ENCODE data around the gene ETV1. TPM values are rescaled to one million over a fixed set of nuclear protein-coding genes. Genes with fewer than 3 reads are reported as not detected.
A peak's percentile ranks its signal among the peaks of the same experiment; 100 is the strongest.

Gene ETV1
- total RNA-seq, 8 experiments from 2014 or later: 0.92 to 18.5 (median 16.5) TPM

GRCh38 chr7:13850185-13850752 is 139.2 kb downstream of the ETV1 start:
- Histone ChIP-seq H3K4me3 (no peak overlapping the region), H3K4me1 (replicated peaks in 1 of 2) (peaks cover 6 to 9% of the 10 kb centered on the region in 2 donors), H3K27ac (no peak overlapping the region)
- WGBS, 10 experiments: 0 to 60% (median 8%) methylated on average over 1 to 2 of the region's 2 CpGs; no CpG with 5 or more reads in 3 of the 10 experiments
- in situ Hi-C loops (cut with MboI; ENCODE audit: low pct_unique_long_range_greater_than_20kb in 2 of 9, low sequenced_read_pairs in 9 of 9, unreplicated experiment in 9 of 9): no loop called here
- ATAC-seq (replicated peaks in 6 of 8): peak; percentile 44 to 100 (median 80)

- ATAC-seq (replicated peaks in 6 of 8): no peak
- in situ Hi-C loops (cut with MboI; ENCODE audit: low pct_unique_long_range_greater_than_20kb in 2 of 9, low sequenced_read_pairs in 9 of 9, unreplicated experiment in 9 of 9): no loop called here
- no peak overlapping the region for H3K27ac ChIP-seq
These were observed 140.1 kb downstream of the ETV1 start for GRCh38 chr7:13849163-13849892.

GRCh38 chr7:13848681-13849131 is 140.8 kb downstream of the ETV1 start:
- in situ Hi-C loops (cut with MboI; ENCODE audit: low pct_unique_long_range_greater_than_20kb in 2 of 9, low sequenced_read_pairs in 9 of 9, unreplicated experiment in 9 of 9): no loop called here
- H3K4me1 ChIP-seq (replicated peaks in 1 of 2): peaks cover 6 to 9% of the 10 kb centered on the region in 2 donors
- H3K4me3 ChIP-seq: no peak overlapping the region
- no peak overlapping the region for H3K27ac ChIP-seq
- WGBS, 10 experiments: 55 to 100% (median 98%) methylated on average over 1 to 5 of the region's 5 CpGs; no CpG with 5 or more reads in 1 of the 10 experiments
- ATAC-seq (replicated peaks in 6 of 8): no peak

More at GRCh38 chr7:13849163-13849892, 140.1 kb downstream of the ETV1 start:
- WGBS, 10 experiments: 60 to 100% (median 90%) methylated on average over 2 to 3 of the region's 3 CpGs; no CpG with 5 or more reads in 4 of the 10 experiments
- no peak overlapping the region for H3K4me3 ChIP-seq
- H3K4me1 ChIP-seq (replicated peaks in 1 of 2): peaks cover 6 to 9% of the 10 kb centered on the region in 2 donors

- Histone ChIP-seq H3K4me3 (no peak overlapping the region), H3K27ac (no peak overlapping the region), H3K4me1 (replicated peaks in 1 of 2) (peaks cover 0 to 6% of the 10 kb centered on the region in 2 donors)
- in situ Hi-C loops (cut with MboI; ENCODE audit: low pct_unique_long_range_greater_than_20kb in 2 of 9, low sequenced_read_pairs in 9 of 9, unreplicated experiment in 9 of 9): no loop called here
- 60 to 100% (median 95%) methylated on average over 1 to 4 of the region's 4 CpGs for WGBS, 10 experiments
- ATAC-seq (replicated peaks in 6 of 8): no peak
These were observed 143.1 kb downstream of the ETV1 start for GRCh38 chr7:13846386-13846785.

- peaks cover 0 to 6% of the 10 kb centered on the region in 2 donors for H3K4me1 ChIP-seq (replicated peaks in 1 of 2)
- H3K27ac ChIP-seq: no peak overlapping the region
- WGBS, 10 experiments: 0 to 87% (median 69%) methylated on average over 1 to 3 of the region's 3 CpGs
- in situ Hi-C loops (cut with MboI; ENCODE audit: low pct_unique_long_range_greater_than_20kb in 2 of 9, low sequenced_read_pairs in 9 of 9, unreplicated experiment in 9 of 9): no loop called here
- no peak for ATAC-seq (replicated peaks in 6 of 8)
- no peak overlapping the region for H3K4me3 ChIP-seq
These were observed 143.9 kb downstream of the ETV1 start for GRCh38 chr7:13845601-13846000.

- Histone ChIP-seq H3K4me1 (replicated peaks in 1 of 2) (peaks cover 0 to 6% of the 10 kb centered on the region in 2 donors), H3K27ac (no peak overlapping the region), H3K4me3 (no peak overlapping the region)
- no peak for ATAC-seq (replicated peaks in 6 of 8)
- WGBS, 10 experiments: 75 to 100% (median 95%) methylated on average over 1 to 2 of the region's 2 CpGs; no CpG with 5 or more reads in 1 of the 10 experiments
- in situ Hi-C loops (cut with MboI; ENCODE audit: low pct_unique_long_range_greater_than_20kb in 2 of 9, low sequenced_read_pairs in 9 of 9, unreplicated experiment in 9 of 9): no loop called here
These were observed 144.5 kb downstream of the ETV1 start for GRCh38 chr7:13844954-13845353.

- 67 to 100% (median 80%) methylated on average over 1 to 2 of the region's 2 CpGs; no CpG with 5 or more reads in 1 of the 10 experiments for WGBS, 10 experiments
- H3K27ac ChIP-seq: no peak overlapping the region
- in situ Hi-C loops (cut with MboI; ENCODE audit: low pct_unique_long_range_greater_than_20kb in 2 of 9, low sequenced_read_pairs in 9 of 9, unreplicated experiment in 9 of 9): no loop called here
- no peak overlapping the region for H3K4me3 ChIP-seq
- H3K4me1 ChIP-seq (replicated peaks in 1 of 2): no peaks in the 10 kb centered on the region
- ATAC-seq (replicated peaks in 6 of 8): no peak
These were observed 148.2 kb downstream of the ETV1 start for GRCh38 chr7:13841284-13841683.

Data from motor neuron (in vitro differentiated cells).